ENCODE data around the gene GPR119. TPM values are rescaled to one million over a fixed set of nuclear protein-coding genes. Genes with fewer than 3 reads are reported as not detected.

Gene GPR119
- total RNA-seq, 1 experiment from 2014 or later = not detected

- POLR2A ChIA-PET = no interaction called here
- no peak overlapping the region for H3K4me3 Mint-ChIP-seq
Measured at GRCh38 chrX:130376077-130376476, 9.4 kb downstream of the GPR119 start.

More at GRCh38 chrX:130376077-130376476, 9.4 kb downstream of the GPR119 start:
- ATAC-seq (no peak), DNase-seq (ENCODE audit: low spot score) (no peak)
- Mint-ChIP-seq H3K27ac (no peak overlapping the region), H3K27me3 (ENCODE audit: low read depth) (no peaks in the 10 kb centered on the region), H3K4me1 (no peaks in the 10 kb centered on the region), H3K9me3 (no peaks in the 10 kb centered on the region), H3K36me3 (no peaks in the 10 kb centered on the region; the same call in 1 of the 2 replicates)
- TF ChIP-seq NFYB (CRISPR knock-in tag; conservative IDR thresholded peaks at IDR 0.05; ENCODE audit: low read depth) (no peak), ELF4 (CRISPR knock-in tag; IDR thresholded peaks at IDR 0.05; ENCODE audit: low read depth) (no peak), ATF6 (CRISPR knock-in tag; IDR thresholded peaks at IDR 0.05) (no peak), ARID4B (CRISPR knock-in tag; IDR thresholded peaks at IDR 0.05; ENCODE audit: borderline replicate concordance) (no peak), MXD4 (CRISPR knock-in tag; IDR thresholded peaks at IDR 0.05; ENCODE audit: borderline replicate concordance) (no peak), RORB (CRISPR knock-in tag; IDR thresholded peaks at IDR 0.05) (no peak), GTF2I (CRISPR knock-in tag; conservative IDR thresholded peaks at IDR 0.05) (no peak), ZNF512 (CRISPR knock-in tag; IDR thresholded peaks at IDR 0.05; ENCODE audit: borderline replicate concordance) (no peak), IRF2 (CRISPR knock-in tag; IDR thresholded peaks at IDR 0.05; ENCODE audit: borderline replicate concordance, low read depth) (no peak), ZBTB21 (CRISPR knock-in tag; IDR thresholded peaks at IDR 0.05; ENCODE audit: borderline replicate concordance) (no peak), ATF2 (CRISPR knock-in tag; IDR thresholded peaks at IDR 0.05; ENCODE audit: borderline replicate concordance, low read depth) (no peak), E2F5 (CRISPR knock-in tag; IDR thresholded peaks at IDR 0.05) (no peak), E2F1 (CRISPR knock-in tag; IDR thresholded peaks at IDR 0.05) (no peak), USF2 (CRISPR knock-in tag; IDR thresholded peaks at IDR 0.05) (no peak), ZSCAN18 (CRISPR knock-in tag; IDR thresholded peaks at IDR 0.05) (no peak), PRRX2 (CRISPR knock-in tag; IDR thresholded peaks at IDR 0.05) (no peak), FOXJ3 (CRISPR knock-in tag; IDR thresholded peaks at IDR 0.05; ENCODE audit: borderline replicate concordance) (no peak), CBFB (CRISPR knock-in tag; IDR thresholded peaks at IDR 0.05; ENCODE audit: low read depth) (no peak)
- CTCF ChIA-PET = no interaction called here
